ENCODE measurements around the gene RNF182. TPM values are rescaled to one million over a fixed set of nuclear protein-coding genes. Genes with fewer than 3 reads are reported as not detected.

RNF182 gene
- total RNA-seq, 4 donors from 2014 or later = 0.19 TPM; not detected in 3

GRCh38 chr6:13990796-13991195, 66.0 kb downstream of the RNF182 start:
- intact Hi-C loops (cut with DNase I) = no loop called here
- TF ChIP-seq CTCF (IDR thresholded peaks at IDR 0.05) (no peak), POLR2A (IDR thresholded peaks at IDR 0.05) (no peak)
- no peaks in the 10 kb centered on the region for H3K9me3 ChIP-seq
- no peak overlapping the region for H3K4me3 ChIP-seq
- WGBS, 2 donors = 48 to 51% methylated on average over 3 of the region's 3 CpGs
- H3K27ac ChIP-seq = no peak overlapping the region
- H3K27me3 ChIP-seq = peaks cover 0 to 37% (median 0%) of the 10 kb centered on the region in 4 donors
- H3K36me3 ChIP-seq = no peaks in the 10 kb centered on the region
- no peaks in the 10 kb centered on the region for H3K4me1 ChIP-seq
- no peak for DNase-seq

- no peak overlapping the region for H3K4me3 ChIP-seq
- H3K27me3 ChIP-seq = peaks cover 0 to 33% (median 0%) of the 10 kb centered on the region in 4 donors
- H3K27ac ChIP-seq = no peak overlapping the region
- H3K4me1 ChIP-seq = no peaks in the 10 kb centered on the region
- intact Hi-C loops (cut with DNase I) = no loop called here
- 92% methylated on average over 6 of the region's 6 CpGs for WGBS, 2 donors
- H3K9me3 ChIP-seq = no peaks in the 10 kb centered on the region
- no peak for TF ChIP-seq POLR2A (IDR thresholded peaks at IDR 0.05)
- TF ChIP-seq CTCF (IDR thresholded peaks at IDR 0.05) = no peak
- no peak for DNase-seq
- H3K36me3 ChIP-seq = no peaks in the 10 kb centered on the region
These were observed 66.6 kb downstream of the RNF182 start for GRCh38 chr6:13991393-13991792.

- DNase-seq = no peak
- intact Hi-C loops (cut with DNase I) = no loop called here
- TF ChIP-seq POLR2A (IDR thresholded peaks at IDR 0.05) = no peak
- TF ChIP-seq CTCF (IDR thresholded peaks at IDR 0.05) = no peak
- no peaks in the 10 kb centered on the region for H3K36me3 ChIP-seq
- no peak overlapping the region for H3K27ac ChIP-seq
- H3K4me3 ChIP-seq = no peak overlapping the region
- WGBS, 2 donors = 56 to 74% methylated on average over 3 to 5 of the region's 5 CpGs
- no peaks in the 10 kb centered on the region for H3K4me1 ChIP-seq
- no peaks in the 10 kb centered on the region for H3K9me3 ChIP-seq
- H3K27me3 ChIP-seq = peaks cover 0 to 34% (median 0%) of the 10 kb centered on the region in 4 donors
These were observed 67.8 kb downstream of the RNF182 start for GRCh38 chr6:13992417-13993055.

- H3K27me3 ChIP-seq = peaks cover 0 to 30% (median 0%) of the 10 kb centered on the region in 4 donors
- H3K9me3 ChIP-seq = no peaks in the 10 kb centered on the region
- H3K4me3 ChIP-seq = no peak overlapping the region
- DNase-seq = no peak
- no peak overlapping the region for H3K27ac ChIP-seq
- no peaks in the 10 kb centered on the region for H3K36me3 ChIP-seq
- intact Hi-C loops (cut with DNase I) = no loop called here
- H3K4me1 ChIP-seq = no peaks in the 10 kb centered on the region
- WGBS, 2 donors = 59 to 78% methylated on average over 2 of the region's 2 CpGs
- no peak for TF ChIP-seq POLR2A (IDR thresholded peaks at IDR 0.05)
- TF ChIP-seq CTCF (IDR thresholded peaks at IDR 0.05) = no peak
These were observed 68.7 kb downstream of the RNF182 start for GRCh38 chr6:13993416-13993815.

GRCh38 chr6:13998356-13998755, 73.6 kb downstream of the RNF182 start:
- Histone ChIP-seq H3K9me3 (no peaks in the 10 kb centered on the region), H3K36me3 (no peaks in the 10 kb centered on the region), H3K4me1 (peaks cover 0 to 11% (median 4%) of the 10 kb centered on the region in 3 donors), H3K4me3 (no peak overlapping the region), H3K27me3 (peaks cover 0 to 29% (median 0%) of the 10 kb centered on the region in 4 donors), H3K27ac (no peak overlapping the region)
- WGBS, 2 donors = 85 to 92% methylated on average over 3 of the region's 3 CpGs
- no peak for DNase-seq
- intact Hi-C loops (cut with DNase I) = no loop called here
- no peak for TF ChIP-seq CTCF (IDR thresholded peaks at IDR 0.05)
- no peak for TF ChIP-seq POLR2A (IDR thresholded peaks at IDR 0.05)
